Chondrocyte (in vitro differentiated cells): ENCODE measurements around the gene MYH14. TPM values are rescaled to one million over a fixed set of nuclear protein-coding genes. Genes with fewer than 3 reads are reported as not detected.

ENCODE experiments used
- DNase-seq: peaks from one replicate; pipeline ENCODE4 v3.0.0; 2021; ENCODE audit warnings: mixed read lengths, low spot score
- H3K27ac Mint-ChIP-seq: one replicate; pipeline ENCODE4 v1.8.0; 2021; ENCODE audit warnings: mild to moderate bottlenecking, moderate library complexity, mixed read lengths; ENCODE audit not compliant: unreplicated experiment
- H3K27me3 Mint-ChIP-seq: 2 replicates; pipeline ENCODE4 v1.8.0; 2021; ENCODE audit warnings: low read depth, mixed read lengths
- H3K36me3 Mint-ChIP-seq: 2 replicates; pipeline ENCODE4 v1.8.0; 2021; ENCODE audit warnings: low read depth, mixed read lengths
- H3K4me1 Mint-ChIP-seq: 2 replicates; pipeline ENCODE4 v1.8.0; 2021; ENCODE audit warnings: low read depth, mild to moderate bottlenecking, mixed read lengths
- H3K4me3 Mint-ChIP-seq: one replicate; pipeline ENCODE4 v1.8.0; 2021; ENCODE audit warnings: mild to moderate bottlenecking, moderate library complexity, mixed read lengths; ENCODE audit not compliant: unreplicated experiment
- H3K9me3 Mint-ChIP-seq: 2 replicates; pipeline ENCODE4 v1.8.0; 2021; ENCODE audit warnings: low read depth, mixed read lengths
- CTCF ChIP-seq: fragments of 200-600 bp; sonication (generic); IDR thresholded peaks from 2 replicates; pipeline ENCODE4 v1.5.0; 2021; ENCODE audit warnings: antibody characterized with exemption, mild to moderate bottlenecking, moderate library complexity
- total RNA-seq: library from RNA; stranded (reverse); gene quantifications from 3 replicates; pipeline ENCODE4 v1.2.1, GENCODE V29; 2021

MYH14 gene
- total RNA-seq, 1 donor from 2014 or later = 10.2 TPM

- H3K9me3 Mint-ChIP-seq = no peaks in the 10 kb centered on the region
- TF ChIP-seq CTCF = no peak
- no peak overlapping the region for H3K27ac Mint-ChIP-seq
- no peaks in the 10 kb centered on the region for H3K4me1 Mint-ChIP-seq
- no peaks in the 10 kb centered on the region for H3K36me3 Mint-ChIP-seq
- DNase-seq = no peak
- peaks cover 1% of the 10 kb centered on the region for H3K27me3 Mint-ChIP-seq
- H3K4me3 Mint-ChIP-seq = no peak overlapping the region
Measured at GRCh38 chr19:50276370-50277063, 73.1 kb downstream of the MYH14 start.

GRCh38 chr19:50277966-50278580, 74.7 kb downstream of the MYH14 start:
- peaks cover 1% of the 10 kb centered on the region for H3K36me3 Mint-ChIP-seq
- DNase-seq = no peak
- no peaks in the 10 kb centered on the region for H3K4me1 Mint-ChIP-seq
- H3K27me3 Mint-ChIP-seq = no peaks in the 10 kb centered on the region
- H3K4me3 Mint-ChIP-seq = no peak overlapping the region
- no peak overlapping the region for H3K27ac Mint-ChIP-seq
- TF ChIP-seq CTCF = no peak
- H3K9me3 Mint-ChIP-seq = no peaks in the 10 kb centered on the region

GRCh38 chr19:50280074-50280473, 76.7 kb downstream of the MYH14 start:
- no peak for DNase-seq
- H3K4me1 Mint-ChIP-seq = no peaks in the 10 kb centered on the region
- no peak for TF ChIP-seq CTCF
- no peaks in the 10 kb centered on the region for H3K27me3 Mint-ChIP-seq
- H3K36me3 Mint-ChIP-seq = peaks cover 2% of the 10 kb centered on the region
- H3K9me3 Mint-ChIP-seq = peaks cover under 1% of the 10 kb centered on the region
- H3K27ac Mint-ChIP-seq = no peak overlapping the region
- H3K4me3 Mint-ChIP-seq = no peak overlapping the region

- no peak for TF ChIP-seq CTCF
- Mint-ChIP-seq H3K4me3 (no peak overlapping the region), H3K4me1 (no peaks in the 10 kb centered on the region), H3K36me3 (peaks cover 7% of the 10 kb centered on the region), H3K27ac (no peak overlapping the region), H3K27me3 (no peaks in the 10 kb centered on the region), H3K9me3 (peaks cover 8% of the 10 kb centered on the region)
- DNase-seq = no peak
Measured at GRCh38 chr19:50280983-50281382, 77.6 kb downstream of the MYH14 start.

GRCh38 chr19:50281491-50281890, 78.1 kb downstream of the MYH14 start:
- no peak overlapping the region for H3K27ac Mint-ChIP-seq
- peaks cover 9% of the 10 kb centered on the region for H3K36me3 Mint-ChIP-seq
- no peak overlapping the region for H3K4me3 Mint-ChIP-seq
- H3K4me1 Mint-ChIP-seq = no peaks in the 10 kb centered on the region
- no peak for TF ChIP-seq CTCF
- DNase-seq = peak; percentile 88
- H3K27me3 Mint-ChIP-seq = no peaks in the 10 kb centered on the region
- peaks cover 8% of the 10 kb centered on the region for H3K9me3 Mint-ChIP-seq
